GM12878 (cell line): Measurements from ENCODE around the gene SEMA5B. TPM values are rescaled to one million over a fixed set of nuclear protein-coding genes. Genes with fewer than 3 reads are reported as not detected.
A peak's percentile ranks its signal among the peaks of the same experiment; 100 is the strongest.

Experiments used
- BCL3 ChIP-seq: IDR thresholded peaks from 2 replicates; pipeline ENCODE4 v1.6.1; 2011; ENCODE audit warnings: borderline replicate concordance, low read depth, mild to moderate bottlenecking, moderate library complexity, low read length; ENCODE audit not compliant: insufficient read depth, poor library complexity, severe bottlenecking
- BRCA1 ChIP-seq: IDR thresholded peaks from 2 replicates; pipeline ENCODE4 v1.6.1; 2011; ENCODE audit warnings: low read depth, low read length, improper control_type of control experiment
- CBX5 ChIP-seq: sonication (generic); IDR thresholded peaks from 2 replicates; pipeline ENCODE4 v1.6.1; 2016; ENCODE audit warnings: low read depth, moderate library complexity, mild to moderate bottlenecking, inconsistent platforms
- CREB1 ChIP-seq: IDR thresholded peaks from 2 replicates; pipeline ENCODE4 v1.6.1; 2012; ENCODE audit warnings: low read depth, mild to moderate bottlenecking, inconsistent platforms
- DPF2 ChIP-seq: fragments of 450-650 bp; IDR thresholded peaks from 2 replicates; pipeline ENCODE4 v1.6.1; 2017; ENCODE audit warnings: mild to moderate bottlenecking
- E2F4 ChIP-seq: IDR thresholded peaks from 2 replicates; pipeline ENCODE4 v1.6.1; 2012; ENCODE audit warnings: low read depth, low read length, improper control_type of control experiment
- ELK1 ChIP-seq: IDR thresholded peaks from 2 replicates; pipeline ENCODE4 v1.6.1; 2012; ENCODE audit warnings: low read depth, low read length, improper control_type of control experiment
- GATAD2B ChIP-seq: fragments of 450-650 bp; conservative IDR thresholded peaks from 2 replicates; pipeline ENCODE4 v1.6.1; 2017; ENCODE audit warnings: low read depth, mild to moderate bottlenecking, moderate library complexity
- IKZF1 ChIP-seq: fragments of 450-650 bp; conservative IDR thresholded peaks from 2 replicates; pipeline ENCODE4 v1.6.1; 2017; ENCODE audit warnings: antibody characterized with exemption, mild to moderate bottlenecking
- MLLT1 ChIP-seq: fragments of 450-650 bp; IDR thresholded peaks from 2 replicates; pipeline ENCODE4 v1.6.1; 2016; ENCODE audit warnings: mild to moderate bottlenecking
- MYB ChIP-seq: fragments of 150-350 bp; IDR thresholded peaks from 2 replicates; pipeline ENCODE4 v1.6.1; 2014; ENCODE audit warnings: mild to moderate bottlenecking, low read depth, low read length, borderline replicate concordance
- NR2C1 ChIP-seq: fragments of 450-650 bp; IDR thresholded peaks from 2 replicates; pipeline ENCODE4 v1.6.1; 2017; ENCODE audit warnings: antibody characterized with exemption, mild to moderate bottlenecking, moderate library complexity
- PBX3 ChIP-seq: IDR thresholded peaks from 2 replicates; pipeline ENCODE4 v1.6.1; 2011; ENCODE audit warnings: mild to moderate bottlenecking, low read depth, low read length, moderate library complexity; ENCODE audit not compliant: insufficient replicate concordance
- REST ChIP-seq: IDR thresholded peaks from 2 replicates; pipeline ENCODE4 v1.6.1; 2012; ENCODE audit warnings: mild to moderate bottlenecking, low read depth, low read length
- SPI1 ChIP-seq: IDR thresholded peaks from 2 replicates; pipeline ENCODE4 v1.6.1; 2011; ENCODE audit warnings: low read depth, mild to moderate bottlenecking, low read length, moderate library complexity, borderline replicate concordance; ENCODE audit not compliant: insufficient read depth
- SREBF2 ChIP-seq: IDR thresholded peaks from 2 replicates; pipeline ENCODE4 v1.6.1; 2012; ENCODE audit warnings: mild to moderate bottlenecking, low read length
- STAT1 ChIP-seq: fragments of 450-650 bp; conservative IDR thresholded peaks from 2 replicates; pipeline ENCODE4 v1.6.1; 2014; ENCODE audit warnings: antibody characterized with exemption, mild to moderate bottlenecking
- TCF12 ChIP-seq: IDR thresholded peaks from 2 replicates; pipeline ENCODE4 v1.6.1; 2011; ENCODE audit warnings: low read depth, mild to moderate bottlenecking, low read length
- ZNF217 ChIP-seq: fragments of 450-650 bp; IDR thresholded peaks from 2 replicates; pipeline ENCODE4 v1.6.1; 2017; ENCODE audit warnings: antibody characterized with exemption, mild to moderate bottlenecking
- ZSCAN29 ChIP-seq: fragments of 450-650 bp; IDR thresholded peaks from 2 replicates; pipeline ENCODE4 v1.6.1; 2017; ENCODE audit warnings: mild to moderate bottlenecking, moderate library complexity
- polyA plus RNA-seq, 11 experiments: library from polyadenylated mRNA; depleted of rRNA in 4 of 11; unstranded in 6 of 11; stranded (reverse) in 5 of 11; fragments of >200 nt; fragmentation: Nextera tagmentation in 4 of 11; fragmentation: Illumina TruSeq in 1 of 11; extraction: Ambion mirVana in 4 of 11; extraction: Trizol in 1 of 11; gene quantifications; 1 replicate in 1 of 11; 2 replicates in 10 of 11; pipeline versions ENCODE4 v1.2.1 to v1.2.3, GENCODE V29; 2011 to 2016; ENCODE audit warnings: inconsistent platforms in 2 of 11, missing spikeins in 2 of 11, low read depth in 1 of 11
- total RNA-seq, 4 experiments: library from RNA; depleted of rRNA in 3 of 4; stranded (reverse); fragments of >200 nt in 3 of 4; fragmentation: Illumina TruSeq in 1 of 4; extraction: Trizol in 1 of 4; gene quantifications; 2 replicates each; pipeline versions ENCODE4 v1.2.1 to v1.2.3, GENCODE V29; 2013 to 2021

SEMA5B gene
- total and polyA plus RNA-seq, 10 of the 15 experiments (the other 5 are each of a cell fraction or from before 2014, with no cell fraction given) = 0.05 TPM; not detected in 9

GRCh38 chr3:123066896-123067688 lies 39.5 kb upstream of the SEMA5B start, which contains the start of gene PDIA5 (continued):
- TF ChIP-seq ELK1 (no peak), NR2C1 (no peak), SPI1 (peak; percentile 25; the same call in 1 of the 2 replicates), MLLT1 (no peak), BCL3 (no peak), E2F4 (no peak), PBX3 (peak; percentile 33), ZSCAN29 (no peak), CBX5 (no peak), ZNF217 (no peak), STAT1 (no peak), TCF12 (peak; percentile 69; the same call in 1 of the 2 replicates), DPF2 (0 out of 2 replicates have a peak, but pooled peaks have one; percentile 47), IKZF1 (peak; percentile 88), CREB1 (0 out of 2 replicates have a peak, but pooled peaks have one; percentile 41), GATAD2B (peak; percentile 73), MYB (no peak), REST (no peak), SREBF2 (no peak), BRCA1 (no peak)
